ENCODE results near the gene THNSL1. TPM values are rescaled to one million over a fixed set of nuclear protein-coding genes. Genes with fewer than 3 reads are reported as not detected.
A peak's percentile ranks its signal among the peaks of the same experiment; 100 is the strongest.

The THNSL1 gene
- total RNA-seq, 4 donors from 2014 or later = 0.80 to 2.6 (median 1.6) TPM

GRCh38 chr10:24971374-24971773 is 45.0 kb upstream of the THNSL1 start:
- TF ChIP-seq CTCF (IDR thresholded peaks at IDR 0.05) = no peak
- no peak for TF ChIP-seq POLR2A (IDR thresholded peaks at IDR 0.05)
- no peak for DNase-seq (ENCODE audit: low spot score in 2 of 2)
- no peak overlapping the region for H3K4me3 ChIP-seq (ENCODE audit: low read depth, poor library complexity, severe bottlenecking)
- intact Hi-C loops (cut with DNase I; ENCODE audit: low total_unique reads) = no loop called here

- H3K4me3 ChIP-seq (ENCODE audit: low read depth, poor library complexity, severe bottlenecking) = no peak overlapping the region
- TF ChIP-seq CTCF (IDR thresholded peaks at IDR 0.05) (no peak), POLR2A (IDR thresholded peaks at IDR 0.05) (no peak)
- WGBS, 2 donors = 78 to 80% methylated on average over 5 of the region's 5 CpGs
- intact Hi-C loops (cut with DNase I; ENCODE audit: low total_unique reads) = no loop called here
- no peak for DNase-seq (ENCODE audit: low spot score in 2 of 2)
These were observed 43.2 kb upstream of the THNSL1 start for GRCh38 chr10:24973163-24973562.

- 40 to 54% methylated on average over 2 of the region's 2 CpGs for WGBS, 2 donors
- DNase-seq (ENCODE audit: low spot score in 2 of 2) = peak in 1 of 2 donors; percentile 28
- intact Hi-C loops (cut with DNase I; ENCODE audit: low total_unique reads) = no loop called here
- no peak overlapping the region for H3K4me3 ChIP-seq (ENCODE audit: low read depth, poor library complexity, severe bottlenecking)
- TF ChIP-seq POLR2A (IDR thresholded peaks at IDR 0.05) = no peak
- TF ChIP-seq CTCF (IDR thresholded peaks at IDR 0.05) = no peak
These were observed 41.4 kb upstream of the THNSL1 start for GRCh38 chr10:24974976-24975375.

GRCh38 chr10:24979685-24980084 is 36.7 kb upstream of the THNSL1 start:
- no peak overlapping the region for H3K4me3 ChIP-seq (ENCODE audit: low read depth, poor library complexity, severe bottlenecking)
- 95 to 98% methylated on average over 4 of the region's 4 CpGs for WGBS, 2 donors
- TF ChIP-seq POLR2A (IDR thresholded peaks at IDR 0.05) (no peak), CTCF (IDR thresholded peaks at IDR 0.05) (no peak)
- DNase-seq (ENCODE audit: low spot score in 2 of 2) = no peak
- intact Hi-C loops (cut with DNase I; ENCODE audit: low total_unique reads) = no loop called here

GRCh38 chr10:24981161-24981710 is 35.2 kb upstream of the THNSL1 start:
- 97% methylated on average over 5 of the region's 5 CpGs for WGBS, 2 donors
- DNase-seq (ENCODE audit: low spot score in 2 of 2) = no peak
- intact Hi-C loops (cut with DNase I; ENCODE audit: low total_unique reads) = no loop called here
- no peak overlapping the region for H3K4me3 ChIP-seq (ENCODE audit: low read depth, poor library complexity, severe bottlenecking)
- no peak for TF ChIP-seq CTCF (IDR thresholded peaks at IDR 0.05)
- no peak for TF ChIP-seq POLR2A (IDR thresholded peaks at IDR 0.05)
